ENCODE measurements around the gene LTBP1. TPM values are rescaled to one million over a fixed set of nuclear protein-coding genes. Genes with fewer than 3 reads are reported as not detected.
A peak's percentile ranks its signal among the peaks of the same experiment; 100 is the strongest.
"Not testable (repeated sequence)": the region's sequence is repeated elsewhere in the genome, so short reads cannot be mapped to it uniquely, and the experiment has no call there.

The LTBP1 gene
- total RNA-seq, 1 experiment from 2014 or later = 89.4 TPM

GRCh38 chr2:33425161-33425560 lies 478.4 kb downstream of the LTBP1 start:
- no peak for DNase-seq (ENCODE audit: low read depth)

GRCh38 chr2:33425586-33426031 lies 478.9 kb downstream of the LTBP1 start:
- DNase-seq (ENCODE audit: low read depth) = no peak

- DNase-seq (ENCODE audit: low read depth) = peak; percentile 71
Observed at GRCh38 chr2:33426666-33427231, 480.0 kb downstream of the LTBP1 start.

GRCh38 chr2:33430077-33430476 lies 483.3 kb downstream of the LTBP1 start:
- no peak for DNase-seq (ENCODE audit: low read depth)

GRCh38 chr2:33430856-33431255 lies 484.1 kb downstream of the LTBP1 start:
- DNase-seq (ENCODE audit: low read depth) = no peak

GRCh38 chr2:33432871-33433270 lies 486.1 kb downstream of the LTBP1 start:
- no peak for DNase-seq (ENCODE audit: low read depth)

GRCh38 chr2:33433279-33434235 lies 486.8 kb downstream of the LTBP1 start:
- DNase-seq (ENCODE audit: low read depth) = no peak

GRCh38 chr2:33435518-33435917 lies 488.8 kb downstream of the LTBP1 start:
- no peak for DNase-seq (ENCODE audit: low read depth)

- DNase-seq (ENCODE audit: low read depth) = no peak
Observed at GRCh38 chr2:33436083-33436482, 489.3 kb downstream of the LTBP1 start.

GRCh38 chr2:33437297-33437696 lies 490.5 kb downstream of the LTBP1 start:
- DNase-seq (ENCODE audit: low read depth) = peak; percentile 98

- DNase-seq (ENCODE audit: low read depth) = no peak
Observed at GRCh38 chr2:33437815-33438214, 491.1 kb downstream of the LTBP1 start.

GRCh38 chr2:33441235-33441810 lies 494.6 kb downstream of the LTBP1 start:
- DNase-seq (ENCODE audit: low read depth) = peak; percentile 74

- not testable (repeated sequence) for DNase-seq (ENCODE audit: low read depth)
Observed at GRCh38 chr2:33442052-33442451, 495.3 kb downstream of the LTBP1 start.

GRCh38 chr2:33442528-33443079 lies 495.9 kb downstream of the LTBP1 start:
- no peak for DNase-seq (ENCODE audit: low read depth)

GRCh38 chr2:33443274-33443829 lies 496.6 kb downstream of the LTBP1 start:
- no peak for DNase-seq (ENCODE audit: low read depth)

- DNase-seq (ENCODE audit: low read depth) = no peak
Observed at GRCh38 chr2:33444967-33445366, 498.2 kb downstream of the LTBP1 start.

- DNase-seq (ENCODE audit: low read depth) = no peak
Observed at GRCh38 chr2:33448220-33448899, 501.6 kb downstream of the LTBP1 start.

All from LHCN-M2 (cell line).